Measurements from ENCODE around the gene HMGCR. TPM values are rescaled to one million over a fixed set of nuclear protein-coding genes. Genes with fewer than 3 reads are reported as not detected.
A peak's percentile ranks its signal among the peaks of the same experiment; 100 is the strongest.

HMGCR gene
- total and polyA plus RNA-seq, 2 of the 8 experiments (the other 6 are each of a cell fraction or from before 2014, with no cell fraction given) = 45.8 to 199 TPM

GRCh38 chr5:75335952-75336614, 937 bp upstream of the HMGCR start (continued):
- no peak for TF ChIP-seq ATF2 (IDR thresholded peaks at IDR 0.05; ENCODE audit: low read length)
- TF ChIP-seq SRF (IDR thresholded peaks at IDR 0.05; ENCODE audit: low read depth, low read length) = no peak
- no peak for TF ChIP-seq SP2 (IDR thresholded peaks at IDR 0.05; ENCODE audit: low read length)
- TF ChIP-seq, protein P1, sequence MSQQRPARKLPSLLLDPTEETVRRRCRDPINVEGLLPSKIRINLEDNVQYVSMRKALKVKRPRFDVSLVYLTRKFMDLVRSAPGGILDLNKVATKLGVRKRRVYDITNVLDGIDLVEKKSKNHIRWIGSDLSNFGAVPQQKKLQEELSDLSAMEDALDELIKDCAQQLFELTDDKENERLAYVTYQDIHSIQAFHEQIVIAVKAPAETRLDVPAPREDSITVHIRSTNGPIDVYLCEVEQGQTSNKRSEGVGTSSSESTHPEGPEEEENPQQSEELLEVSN (IDR thresholded peaks at IDR 0.05) = no peak
- TF ChIP-seq RAD21 (IDR thresholded peaks at IDR 0.05 in 1 of 2, conservative IDR thresholded peaks at IDR 0.05 in 1 of 2; ENCODE audit: low read depth in 2 of 2, low read length in 2 of 2) = peak; percentile 9 to 23; a peak in 2 of 4 replicates
- no peak for TF ChIP-seq TAF1 (IDR thresholded peaks at IDR 0.05; ENCODE audit: low read depth, low read length)
